ENCODE data around the gene SMPD4.
"Not testable (repeated sequence)": the region's sequence is repeated elsewhere in the genome, so short reads cannot be mapped to it uniquely, and the experiment has no call there.

The SMPD4 gene

DNA sequence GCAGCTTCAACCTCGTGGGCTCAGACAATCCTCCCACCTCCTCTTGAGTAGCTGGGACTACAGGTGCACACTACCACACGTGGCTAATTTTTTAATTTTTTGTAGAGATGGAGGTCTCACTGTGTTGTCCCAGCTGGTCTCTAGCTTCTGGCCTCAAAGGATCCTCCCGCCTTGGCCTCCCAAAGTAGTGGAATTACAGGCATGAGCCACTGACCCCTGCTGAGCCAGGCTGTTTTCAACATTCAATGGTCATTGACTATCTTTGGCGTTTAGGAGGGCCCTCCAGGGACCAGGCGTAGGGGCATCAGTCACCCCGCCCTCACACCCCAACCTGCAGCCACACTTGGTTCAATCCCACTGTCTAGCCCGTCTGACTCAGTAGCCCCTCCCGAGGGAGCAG lies 5.9 kb upstream of the SMPD4 start:
- DNase-seq: no peak

DNA sequence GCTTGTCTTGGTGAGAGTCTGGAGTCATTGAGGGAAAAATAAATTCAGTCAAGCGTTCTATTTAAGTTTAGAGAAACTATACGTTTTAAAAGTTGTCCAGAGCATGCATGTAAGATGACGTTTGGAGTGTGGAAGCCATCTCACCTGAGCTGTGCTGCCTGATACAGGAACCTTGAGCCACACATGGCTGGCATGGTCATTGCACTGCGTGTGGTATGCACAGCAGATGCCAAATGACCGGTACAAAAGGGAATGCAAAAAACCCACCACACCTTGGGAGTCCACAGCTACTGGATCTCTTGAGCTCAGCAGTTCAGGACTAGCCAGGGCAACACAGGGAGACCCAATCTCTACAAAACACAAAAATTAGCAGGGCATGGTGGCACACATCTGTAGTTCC lies 5.0 kb upstream of the SMPD4 start:
- no peak for DNase-seq

DNA sequence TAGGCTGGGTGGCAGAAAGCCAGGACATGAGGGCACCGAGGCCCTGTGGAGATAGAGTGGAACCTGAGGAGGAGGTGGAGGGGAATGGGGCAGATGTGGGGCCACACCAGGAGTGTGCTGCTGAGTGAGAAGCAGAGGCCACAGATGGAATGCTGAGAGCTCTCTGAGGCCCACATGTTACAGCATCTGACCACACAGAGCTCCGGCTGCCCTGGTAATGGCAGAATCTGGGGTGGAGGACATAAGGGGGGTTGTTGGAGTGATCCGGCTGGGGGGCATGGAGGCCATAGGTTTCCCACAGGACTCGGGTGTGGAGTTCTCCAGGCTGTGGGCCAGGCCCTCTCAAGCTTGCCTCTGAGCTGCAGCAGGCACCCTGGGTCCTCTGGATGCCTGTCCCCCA lies 4.5 kb upstream of the SMPD4 start:
- DNase-seq: no peak

DNA sequence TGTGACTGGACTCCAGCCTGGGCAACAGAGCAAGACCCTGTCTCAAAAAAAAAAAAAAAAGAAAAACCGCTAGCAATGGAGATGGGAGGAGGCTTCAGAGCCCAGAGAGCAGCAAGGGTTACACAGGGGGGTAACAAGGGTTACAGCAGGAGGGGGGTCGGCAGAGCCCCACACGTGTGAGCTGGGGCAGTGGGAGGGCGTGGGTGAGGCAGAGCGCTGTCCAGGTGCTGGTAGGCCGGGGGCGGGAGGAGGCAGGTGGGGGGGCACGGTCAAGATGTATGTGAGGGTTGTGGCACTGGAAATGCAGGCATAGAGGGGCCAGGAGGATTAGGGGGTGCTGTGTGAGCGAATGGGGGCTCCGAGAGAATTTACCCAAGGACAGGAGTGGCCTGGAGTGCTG lies 4.0 kb upstream of the SMPD4 start:
- no peak for DNase-seq

DNA sequence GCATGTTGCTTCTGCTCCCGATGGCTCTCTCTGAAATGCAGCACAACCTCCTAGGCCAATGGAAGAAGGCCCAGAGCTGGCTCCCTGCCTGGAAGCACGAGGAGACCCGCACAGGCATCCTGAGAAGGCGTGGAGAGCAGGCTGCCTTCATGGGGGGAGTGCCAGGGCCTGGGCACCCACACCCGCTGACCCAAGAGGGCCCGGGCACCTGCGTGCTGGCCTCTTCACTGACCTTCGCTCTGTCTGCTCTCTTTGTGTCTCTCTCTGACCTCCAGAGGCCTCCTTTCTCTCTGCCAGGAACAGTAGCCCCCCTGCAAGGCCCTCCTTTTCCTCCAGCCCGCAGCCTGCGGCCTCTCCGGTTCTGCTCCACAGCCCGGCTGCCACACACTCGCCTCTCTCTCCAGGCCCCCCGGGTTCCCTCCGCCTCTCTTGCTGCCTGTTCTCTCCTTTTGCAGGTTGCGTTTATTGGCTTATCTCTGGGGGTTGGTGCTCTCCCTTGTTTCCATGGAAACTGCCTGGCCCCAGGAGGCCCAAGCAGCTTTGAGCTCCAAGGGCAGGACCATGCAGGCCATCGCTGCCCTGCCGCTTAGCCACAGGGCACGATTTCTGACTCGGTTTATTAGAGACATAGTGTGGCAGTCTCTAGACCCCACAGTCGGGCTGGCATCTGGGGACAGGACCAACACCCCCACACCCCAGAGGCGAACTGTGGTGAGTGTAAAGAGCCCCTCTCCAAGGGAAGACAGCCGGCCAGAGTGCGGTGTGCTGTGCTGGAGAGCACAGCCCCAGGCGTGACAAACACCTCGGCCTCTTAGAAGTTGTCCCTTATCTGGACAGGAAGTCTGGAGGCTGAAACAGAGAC lies 2.3 kb upstream of the SMPD4 start:
- no peak for DNase-seq

DNA sequence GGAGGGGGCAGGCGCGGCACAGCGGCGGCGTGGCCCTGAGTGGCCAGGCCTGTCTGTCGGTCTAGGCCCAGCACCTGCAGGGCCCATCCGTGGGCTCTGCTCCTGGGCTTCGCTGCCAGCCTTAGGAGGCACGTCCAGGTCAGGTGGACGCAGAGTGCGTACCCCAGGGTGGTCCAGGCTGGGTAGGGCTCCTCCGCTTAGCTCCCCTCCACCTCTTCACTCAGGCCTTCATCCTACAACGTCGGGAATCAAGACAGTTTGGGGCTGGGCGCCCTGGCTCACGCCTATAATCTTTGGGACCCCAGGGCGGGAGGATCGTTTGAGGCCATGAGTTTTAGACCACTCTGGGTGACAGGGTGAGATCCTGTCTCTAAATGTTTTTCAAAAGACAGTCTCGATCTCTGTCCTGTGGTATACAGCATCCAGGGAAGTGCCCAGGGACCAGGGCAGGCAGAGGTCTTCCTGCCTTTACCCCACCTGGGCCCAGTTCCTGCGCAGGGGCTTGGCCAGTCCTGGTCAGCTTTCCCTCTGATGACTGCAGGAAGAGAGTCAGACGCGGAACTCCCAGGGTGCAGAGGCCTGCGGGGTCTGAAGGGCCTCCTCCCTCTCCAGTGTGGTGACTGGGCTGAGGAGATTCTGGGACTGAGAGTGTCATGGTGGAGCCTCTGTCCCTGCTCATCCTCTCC lies 1.6 kb upstream of the SMPD4 start:
- DNase-seq: not testable (repeated sequence)

DNA sequence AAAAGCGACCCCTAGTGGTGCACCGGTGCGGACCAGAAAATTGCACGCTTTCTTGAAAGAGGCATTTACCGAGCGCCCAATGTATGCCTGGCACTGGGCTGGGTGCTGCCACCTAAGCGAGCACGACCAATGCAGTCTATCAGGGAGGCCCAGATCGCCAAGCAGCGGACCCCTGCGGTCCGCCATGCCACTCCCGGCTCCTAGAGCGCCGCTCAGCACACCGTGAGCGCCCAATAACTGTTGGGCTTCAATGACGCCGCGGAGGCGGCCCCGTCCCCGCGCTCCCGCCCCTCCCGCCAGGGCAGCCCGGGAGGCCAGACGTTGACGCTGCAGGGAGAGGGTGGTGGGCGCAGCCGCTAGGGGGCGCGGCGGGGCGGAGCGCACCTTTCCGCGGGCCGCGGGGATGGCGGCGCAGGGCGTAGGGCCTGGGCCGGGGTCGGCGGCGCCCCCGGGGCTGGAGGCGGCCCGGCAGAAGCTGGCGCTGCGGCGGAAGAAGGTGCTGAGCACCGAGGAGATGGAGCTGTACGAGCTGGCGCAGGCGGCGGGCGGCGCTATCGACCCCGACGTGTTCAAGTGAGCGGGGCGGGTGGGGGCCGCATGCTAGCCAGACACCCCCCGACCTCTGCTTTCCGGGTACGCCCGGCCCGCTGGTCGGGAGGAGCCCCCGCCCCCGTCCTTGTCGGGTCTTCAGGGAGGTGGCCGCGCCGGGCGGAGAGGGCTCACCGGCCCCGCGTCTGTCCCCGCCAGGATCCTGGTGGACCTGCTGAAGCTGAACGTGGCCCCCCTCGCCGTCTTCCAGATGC lies 679 bp upstream of the SMPD4 start, which contains the start of gene MZT2B:
MZT2B (plus strand) TSS at position 383 of the 803 bp plus-strand sequence; CDS start at position 404, 21 bp downstream.
- DNase-seq: peak; percentile 77

DNA sequence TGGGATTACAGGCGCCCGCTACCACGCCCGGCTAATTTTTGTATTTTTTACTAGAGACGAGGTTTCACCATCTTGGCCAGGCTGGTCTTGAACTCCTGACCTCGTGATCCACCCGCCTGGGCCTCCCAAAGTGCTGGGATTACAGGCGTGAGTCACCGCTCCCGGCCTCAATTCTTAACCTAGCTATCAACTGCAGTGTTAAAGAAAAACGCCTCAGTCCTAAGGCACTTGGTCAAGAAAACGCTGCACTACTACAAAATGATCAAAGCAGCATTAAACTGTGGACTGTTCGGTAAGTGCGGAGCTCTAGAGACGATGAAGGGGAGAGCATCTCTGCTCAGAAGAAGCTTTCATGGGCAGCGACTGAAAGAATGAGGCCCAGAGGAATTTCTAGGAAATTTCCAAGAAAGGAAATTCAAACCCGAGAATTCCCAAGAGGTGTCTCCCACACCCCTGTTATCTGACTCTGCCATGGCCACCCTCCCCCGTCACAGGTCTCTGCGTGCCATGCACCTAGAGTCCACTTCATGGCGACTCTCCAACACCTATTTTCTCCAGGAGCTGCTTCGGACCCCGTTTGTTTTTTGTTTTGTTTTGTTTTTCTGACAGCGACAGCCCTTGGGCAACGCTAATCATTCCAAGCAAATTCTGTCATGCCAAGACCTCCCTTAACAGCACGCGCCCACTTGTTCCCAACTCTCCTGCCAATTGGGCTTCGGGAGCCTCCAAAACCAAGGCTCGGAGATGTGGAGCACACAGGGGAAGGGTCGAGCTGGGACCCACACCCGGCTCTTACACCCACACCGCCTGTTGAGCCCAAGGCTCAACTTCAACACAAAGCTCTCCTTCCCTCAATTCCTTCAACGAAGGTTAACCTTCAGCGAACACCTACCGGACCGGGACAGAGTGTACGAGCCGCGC lies 738 bp downstream of the SMPD4 start:
- not testable (repeated sequence) for DNase-seq

DNA sequence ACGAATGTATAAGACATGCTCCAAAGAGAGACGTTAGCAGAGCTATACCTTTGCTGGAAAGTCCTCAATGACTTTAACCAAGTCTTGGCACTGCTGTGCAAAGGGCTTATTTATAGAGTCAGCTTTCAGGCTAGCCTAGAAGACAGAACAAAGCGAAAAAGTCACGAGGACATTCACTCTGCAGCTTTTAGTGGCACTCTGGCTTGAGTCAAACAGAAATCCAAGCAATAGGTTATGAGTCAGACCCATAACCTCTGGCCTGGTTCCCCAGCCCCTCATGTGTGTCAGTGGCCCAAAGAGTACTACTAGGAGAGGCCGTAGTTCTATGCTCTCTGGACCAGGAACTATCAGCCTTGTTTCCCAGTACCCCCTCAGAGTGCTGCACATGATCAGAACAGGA lies 6.5 kb downstream of the SMPD4 start:
- not testable (repeated sequence) for DNase-seq

DNA sequence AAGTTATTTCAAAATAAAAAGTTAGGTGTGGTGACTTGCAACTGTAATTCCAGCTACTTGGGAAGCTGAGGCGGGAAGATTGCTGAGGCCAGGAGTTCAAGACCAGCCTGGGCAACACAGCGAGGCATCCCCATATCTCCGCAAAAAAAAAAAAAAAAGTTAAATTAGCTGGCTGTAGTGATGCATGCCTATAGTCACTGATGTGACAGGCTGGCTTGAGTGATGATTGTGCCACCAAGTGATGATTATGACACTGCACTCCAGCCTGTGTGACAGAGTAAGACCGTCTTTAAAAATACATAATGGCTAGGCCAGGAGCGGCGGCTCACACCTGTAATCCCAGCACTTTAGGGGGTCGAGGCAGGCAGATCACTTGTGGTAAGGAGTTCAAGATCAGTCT lies 11.5 kb downstream of the SMPD4 start:
- no peak for DNase-seq

DNA sequence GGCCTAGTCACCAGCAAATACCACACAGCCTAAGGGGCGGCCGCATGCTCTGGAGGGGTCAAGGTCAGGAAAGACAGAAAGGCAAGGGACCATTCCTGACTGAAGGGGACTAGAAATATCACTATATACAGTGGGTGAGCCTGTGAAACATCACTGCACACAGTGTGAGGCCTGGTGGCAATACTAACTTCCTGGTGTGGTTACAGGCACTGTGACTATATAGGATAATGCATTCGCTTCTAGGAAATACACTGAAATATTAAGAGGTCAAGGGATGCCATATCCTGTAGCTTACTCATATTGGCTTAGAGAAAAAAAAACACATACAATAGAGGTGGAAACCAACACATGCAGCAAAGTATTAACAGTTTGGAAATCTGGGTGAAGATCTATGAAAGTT lies 12.2 kb downstream of the SMPD4 start:
- not testable (repeated sequence) for DNase-seq

DNA sequence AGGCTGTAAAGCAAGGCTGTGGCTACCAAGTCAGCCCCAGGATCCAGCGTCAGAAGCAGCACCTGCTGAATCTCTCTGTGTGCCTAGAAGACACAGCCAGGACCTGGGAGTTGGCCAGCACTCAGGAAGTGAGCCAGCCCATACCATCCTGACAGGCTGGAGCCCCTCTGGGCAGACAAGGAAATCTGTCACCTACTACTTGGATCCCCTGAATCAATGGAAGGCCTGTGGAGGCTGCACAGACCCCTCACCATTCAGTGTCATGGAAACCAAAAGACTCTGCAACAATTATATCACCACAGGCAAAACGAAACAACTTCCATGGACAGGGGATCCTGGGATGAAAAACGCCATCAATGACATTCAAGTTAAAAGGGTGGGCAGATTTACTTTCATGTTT lies 14.8 kb downstream of the SMPD4 start:
- not testable (repeated sequence) for DNase-seq

DNA sequence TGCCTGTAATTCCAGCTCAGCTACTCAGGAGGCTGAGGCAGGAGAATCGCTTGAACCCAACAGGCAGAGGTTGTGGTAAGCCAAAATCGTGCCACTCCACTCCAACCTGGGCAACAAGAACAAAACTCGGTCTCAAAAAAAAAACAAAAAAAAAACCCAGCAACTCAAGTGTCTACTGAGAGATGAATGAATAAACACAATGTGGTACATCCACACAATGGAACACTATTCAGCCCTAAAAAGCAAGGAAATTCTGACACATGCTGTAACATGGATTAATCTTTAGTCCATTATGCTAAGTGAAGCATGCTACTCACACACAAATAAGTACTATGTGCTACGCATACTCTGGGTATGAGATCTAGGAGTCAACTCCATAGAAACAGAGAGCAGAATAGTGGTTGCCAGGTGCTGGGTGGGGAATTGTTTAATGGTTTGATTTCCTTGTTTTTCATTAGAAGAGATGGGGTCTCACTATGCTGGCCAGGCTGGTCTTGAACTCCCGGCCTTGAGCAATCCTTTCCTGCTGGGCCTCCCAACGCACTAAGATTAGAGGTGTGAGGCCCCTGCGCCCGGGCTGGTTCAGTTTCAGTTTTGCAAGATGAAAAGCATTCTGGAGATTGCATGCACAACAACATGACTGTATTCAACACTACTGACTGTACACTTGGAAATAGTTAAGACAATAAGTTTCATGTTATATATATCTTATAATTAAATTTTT lies 15.9 kb downstream of the SMPD4 start:
- no peak for DNase-seq

DNA sequence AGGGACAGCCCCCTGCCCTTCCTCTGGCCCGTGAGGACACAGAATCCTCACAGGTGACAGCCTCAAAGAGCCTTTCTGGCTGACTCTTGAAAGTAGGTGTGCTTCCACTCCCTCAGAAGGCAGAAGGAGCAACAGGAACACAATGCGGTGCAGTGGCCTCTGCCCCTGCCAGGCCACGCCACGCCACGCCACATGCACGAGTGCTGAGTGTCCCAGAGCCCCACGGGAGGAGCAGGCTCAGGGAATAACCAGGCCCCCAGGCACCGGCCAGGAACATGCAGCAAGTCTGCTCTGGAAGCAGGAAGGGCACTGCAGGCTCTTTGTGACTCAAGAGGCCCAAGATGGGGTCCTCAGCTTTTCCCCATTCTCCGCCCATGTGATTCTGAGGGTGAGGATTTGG lies 18.4 kb downstream of the SMPD4 start:
- no peak for DNase-seq

DNA sequence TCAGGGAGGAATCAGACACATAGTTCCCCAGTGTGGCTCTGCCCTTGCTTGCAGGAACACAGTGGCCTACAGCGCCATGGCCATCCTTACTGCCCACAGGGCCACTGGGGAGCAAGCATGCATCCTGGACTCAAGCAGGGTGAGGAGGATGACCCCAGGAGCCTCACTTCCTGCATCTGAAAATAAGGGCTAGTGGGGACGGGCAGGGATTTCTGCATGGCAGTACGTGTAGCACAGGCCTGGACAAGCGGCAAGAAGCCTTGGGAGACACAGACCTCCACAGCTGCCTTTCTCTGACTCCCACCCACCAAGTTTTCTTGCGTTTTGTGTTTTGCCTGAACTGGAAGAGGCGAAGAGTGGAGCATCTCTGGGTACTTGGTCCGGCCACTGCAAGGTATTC lies 18.9 kb downstream of the SMPD4 start:
- not testable (repeated sequence) for DNase-seq

DNA sequence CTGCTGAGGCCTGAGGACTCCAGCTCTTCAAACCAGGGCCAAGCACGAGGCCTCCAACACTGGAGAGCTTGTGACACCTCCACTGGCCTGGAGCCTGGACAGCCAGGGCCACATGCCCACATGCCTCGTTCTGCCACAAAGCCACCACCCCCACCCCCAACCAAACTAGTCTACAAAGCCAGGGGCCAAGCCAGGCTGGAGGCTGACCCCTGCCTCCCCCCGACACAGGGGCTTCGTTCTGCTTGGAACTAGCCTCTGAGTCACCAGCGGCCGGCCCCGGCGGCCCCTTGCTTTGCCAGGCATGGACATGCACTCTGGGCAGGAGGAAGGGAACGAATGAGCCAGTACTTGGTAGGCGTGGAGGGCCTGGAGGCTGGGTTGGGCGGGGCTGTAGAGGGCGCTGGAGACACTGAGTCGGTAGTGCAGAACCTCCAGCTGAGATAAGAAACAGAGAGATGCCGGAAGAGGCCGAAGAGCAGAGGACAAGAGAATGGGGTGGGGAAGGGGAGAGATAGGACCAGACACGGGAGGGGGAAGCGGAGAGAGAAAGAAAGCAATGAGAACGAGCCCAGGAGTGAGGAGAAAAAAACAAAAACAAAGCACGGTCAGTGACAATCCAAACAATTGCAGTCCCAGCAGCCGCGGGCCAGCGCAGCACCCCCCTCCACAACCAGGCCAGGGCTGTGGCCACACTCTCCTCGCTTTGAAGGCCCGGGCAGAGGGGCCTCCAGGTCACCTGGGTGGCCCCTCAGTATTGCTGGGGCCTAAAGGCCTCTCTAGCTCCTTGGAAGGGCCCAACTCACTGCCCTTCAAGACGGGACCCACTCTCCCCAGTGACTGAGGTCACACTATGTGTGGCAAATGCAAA lies 20.3 kb downstream of the SMPD4 start:
- not testable (repeated sequence) for DNase-seq

DNA sequence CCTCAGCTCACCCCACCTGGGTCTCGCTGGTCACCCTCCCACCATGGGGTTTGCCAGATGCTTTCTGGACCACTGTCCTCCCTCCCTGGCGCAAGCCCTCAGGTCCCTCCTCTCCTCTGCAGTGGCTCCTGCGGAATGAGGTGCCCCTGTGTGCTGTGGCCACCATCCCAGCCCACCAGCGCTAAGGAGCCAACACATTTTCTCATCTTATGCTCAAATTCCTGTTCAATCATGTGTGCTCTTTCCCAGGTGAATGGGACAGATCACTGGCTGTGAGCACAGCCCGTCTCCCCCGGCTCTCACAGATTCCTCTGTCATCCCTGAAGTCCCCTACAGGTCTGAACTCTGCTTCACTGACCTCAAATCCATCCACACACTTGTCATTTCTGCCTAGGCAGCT lies 21.3 kb downstream of the SMPD4 start:
- DNase-seq: no peak

DNA sequence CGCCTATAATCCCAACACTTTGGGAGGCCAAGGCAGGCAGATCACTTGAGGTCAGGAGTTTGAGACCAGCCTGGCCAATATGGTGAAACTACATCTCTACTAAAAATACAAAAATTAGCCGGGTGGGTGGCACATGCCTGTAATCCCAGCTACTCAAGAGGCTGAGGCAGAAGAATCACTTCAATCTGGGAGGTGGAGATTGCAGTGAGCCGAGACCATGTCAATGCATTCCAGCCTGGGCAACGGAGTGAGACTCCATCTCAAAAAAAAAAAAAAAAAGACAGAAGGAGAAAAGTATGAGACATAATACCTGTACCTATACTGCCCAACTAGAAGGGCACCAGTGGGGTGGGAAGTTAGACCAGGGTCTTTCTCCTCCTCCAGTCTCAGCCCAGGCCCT lies 22.0 kb downstream of the SMPD4 start:
- not testable (repeated sequence) for DNase-seq

DNA sequence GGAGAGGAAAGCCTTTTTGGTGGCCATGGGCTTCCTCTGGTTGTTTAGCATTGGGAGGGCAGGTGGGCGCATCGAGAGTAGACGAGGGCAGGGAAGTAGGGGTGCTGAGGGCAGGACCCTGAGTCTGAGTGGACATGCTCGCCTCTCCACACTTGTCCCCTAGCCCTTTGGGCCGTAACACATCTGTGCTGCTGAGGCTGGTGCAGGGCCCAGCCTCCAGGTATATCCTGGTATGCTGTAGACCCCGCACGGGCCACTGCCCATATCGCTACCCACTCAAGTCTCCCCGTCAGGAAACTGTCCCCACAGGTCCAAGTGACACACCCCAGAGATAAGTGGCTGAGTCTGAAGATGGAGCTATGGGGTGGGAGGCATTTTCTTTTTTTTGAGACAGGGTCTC lies 22.8 kb downstream of the SMPD4 start:
- DNase-seq: no peak

DNA sequence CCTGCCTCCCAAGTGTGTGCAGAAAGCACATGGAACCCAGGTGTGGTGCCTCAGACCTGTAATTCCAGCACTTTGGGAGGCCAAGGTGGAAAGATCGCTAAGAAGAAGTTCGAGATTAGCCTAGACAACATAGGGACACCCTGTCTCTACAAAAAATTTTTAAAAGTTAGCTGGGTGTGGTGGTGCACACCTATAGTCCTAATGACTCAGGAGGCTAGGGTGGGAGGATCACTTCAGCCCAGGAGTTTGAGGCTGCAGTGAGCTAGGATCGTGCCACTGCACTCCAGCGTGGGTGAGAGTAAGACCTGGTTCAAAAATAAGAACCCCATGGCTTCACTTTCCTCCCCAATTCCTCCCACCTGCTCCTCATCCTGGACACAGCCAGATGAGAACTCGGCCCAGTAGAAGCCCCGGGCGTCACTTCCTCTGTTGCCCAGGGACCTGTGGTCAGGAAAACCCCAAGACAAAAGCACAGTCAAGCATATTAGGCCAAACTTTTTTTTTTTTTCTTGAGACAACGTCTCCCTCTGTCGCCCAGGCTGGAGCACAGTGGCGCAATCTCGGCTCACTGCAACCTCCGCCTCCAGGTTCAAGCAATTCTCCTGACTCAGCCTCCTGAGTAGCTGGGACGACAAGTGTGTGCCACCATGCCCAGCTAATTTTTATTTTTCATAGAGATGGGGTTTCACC lies 23.4 kb downstream of the SMPD4 start:
- DNase-seq: not testable (repeated sequence)

All from NCI-H226 (cell line).